ENCODE measurements around the gene DCLK1. TPM values are rescaled to one million over a fixed set of nuclear protein-coding genes. Genes with fewer than 3 reads are reported as not detected.

Gene DCLK1
- total RNA-seq, 1 donor from 2014 or later = 2.9 TPM

DNA sequence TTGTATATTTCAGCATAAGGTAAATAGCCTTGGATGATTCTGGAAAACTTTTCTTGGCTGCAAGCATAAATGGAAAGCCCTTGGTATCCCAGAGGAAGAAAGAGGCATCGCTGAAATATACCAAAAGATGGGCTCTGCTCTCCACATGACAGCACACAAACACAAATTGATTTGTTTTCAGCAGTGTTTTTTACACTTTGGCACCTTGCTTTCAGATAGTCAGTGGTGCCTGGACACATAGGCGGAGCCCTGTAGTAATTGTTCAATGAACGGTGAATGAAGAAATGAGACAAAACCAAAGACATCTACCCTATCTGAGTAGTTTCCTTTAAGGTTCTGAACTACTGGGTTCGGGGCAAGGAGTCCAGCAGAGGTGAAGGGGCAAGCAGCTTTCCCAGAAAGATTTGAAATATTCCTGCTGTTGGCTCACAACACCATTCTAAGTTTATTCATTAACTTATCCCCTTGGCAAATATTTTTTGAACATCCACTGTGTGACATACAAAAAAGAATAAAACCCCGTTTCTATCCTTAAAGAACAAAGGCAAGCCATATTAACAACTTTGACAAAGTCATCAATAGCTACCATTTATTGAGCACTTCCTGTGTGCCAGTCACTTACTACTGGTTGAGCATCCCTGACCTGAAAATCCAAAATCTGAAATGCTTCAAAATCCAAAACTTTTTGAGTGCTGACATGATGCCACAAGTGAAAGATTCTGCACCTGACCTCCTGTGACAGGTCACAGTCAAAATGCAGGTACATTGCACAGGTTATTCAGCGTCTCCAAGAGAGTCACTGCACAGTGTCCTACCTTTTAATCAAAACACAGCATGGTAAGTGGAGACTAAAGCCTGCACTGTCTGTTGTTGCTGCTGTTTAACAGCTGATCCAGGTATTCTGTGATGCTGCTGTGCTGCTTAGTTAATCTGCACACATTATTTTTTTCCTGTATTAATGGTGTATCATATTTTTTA, 238.1 kb downstream of the DCLK1 start:
- Histone ChIP-seq H3K36me3 (ENCODE audit: control insufficient read depth, insufficient read depth, low read length) (no peaks in the 10 kb centered on the region), H3K27me3 (ENCODE audit: control insufficient read depth, insufficient read depth, low read length) (no peaks in the 10 kb centered on the region), H3K4me3 (ENCODE audit: low read depth, low read length) (no peak overlapping the region)
- TF ChIP-seq, protein P1, sequence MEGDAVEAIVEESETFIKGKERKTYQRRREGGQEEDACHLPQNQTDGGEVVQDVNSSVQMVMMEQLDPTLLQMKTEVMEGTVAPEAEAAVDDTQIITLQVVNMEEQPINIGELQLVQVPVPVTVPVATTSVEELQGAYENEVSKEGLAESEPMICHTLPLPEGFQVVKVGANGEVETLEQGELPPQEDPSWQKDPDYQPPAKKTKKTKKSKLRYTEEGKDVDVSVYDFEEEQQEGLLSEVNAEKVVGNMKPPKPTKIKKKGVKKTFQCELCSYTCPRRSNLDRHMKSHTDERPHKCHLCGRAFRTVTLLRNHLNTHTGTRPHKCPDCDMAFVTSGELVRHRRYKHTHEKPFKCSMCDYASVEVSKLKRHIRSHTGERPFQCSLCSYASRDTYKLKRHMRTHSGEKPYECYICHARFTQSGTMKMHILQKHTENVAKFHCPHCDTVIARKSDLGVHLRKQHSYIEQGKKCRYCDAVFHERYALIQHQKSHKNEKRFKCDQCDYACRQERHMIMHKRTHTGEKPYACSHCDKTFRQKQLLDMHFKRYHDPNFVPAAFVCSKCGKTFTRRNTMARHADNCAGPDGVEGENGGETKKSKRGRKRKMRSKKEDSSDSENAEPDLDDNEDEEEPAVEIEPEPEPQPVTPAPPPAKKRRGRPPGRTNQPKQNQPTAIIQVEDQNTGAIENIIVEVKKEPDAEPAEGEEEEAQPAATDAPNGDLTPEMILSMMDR (IDR thresholded peaks at IDR 0.05; ENCODE audit: insufficient read depth, low read length, poor library complexity, severe bottlenecking) = no peak
- no peak for DNase-seq (ENCODE audit: low read depth)

DNA sequence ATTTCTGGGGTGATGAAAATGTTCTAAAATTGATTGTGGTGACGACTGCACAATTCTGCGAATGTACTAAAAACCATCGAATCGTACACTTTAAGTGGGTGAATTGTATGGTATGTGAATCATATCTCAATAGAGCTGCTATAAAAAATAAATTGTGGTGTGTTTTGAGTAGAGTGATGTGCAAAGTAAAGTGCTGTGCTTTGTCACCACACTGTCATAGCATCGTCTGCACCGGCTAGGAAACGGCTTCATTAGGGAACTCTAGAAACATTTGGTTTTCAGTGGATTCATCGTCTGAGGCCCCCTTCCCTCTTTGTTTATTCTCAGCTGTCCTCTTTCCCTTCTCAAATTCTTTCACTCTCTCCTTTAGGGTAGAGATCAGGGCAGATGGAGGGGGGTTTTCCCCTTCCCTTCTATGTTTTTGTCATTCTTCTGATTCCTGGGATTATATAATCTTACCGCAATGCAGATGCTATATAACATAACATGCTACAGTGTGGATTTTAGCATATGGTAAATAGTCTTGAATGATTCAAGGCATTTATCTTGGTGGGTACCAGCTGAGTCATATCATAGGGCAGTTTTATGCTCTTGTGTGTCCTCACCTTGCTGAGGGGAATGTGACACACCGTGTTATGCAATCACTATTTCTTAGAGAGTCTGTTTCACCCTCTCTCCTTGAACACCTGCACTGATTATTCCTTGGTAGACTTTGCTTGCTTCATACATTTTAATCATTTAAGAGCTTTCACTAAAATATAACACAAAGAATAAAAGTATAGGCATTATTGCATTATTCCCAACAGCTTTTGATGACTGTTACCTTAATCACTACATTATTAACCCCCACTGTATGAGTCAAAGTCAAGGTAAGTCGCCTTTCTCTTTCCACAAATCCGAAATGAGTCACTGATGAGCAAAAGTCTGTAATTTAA, 239.4 kb downstream of the DCLK1 start:
- peak; percentile 60 for DNase-seq (ENCODE audit: low read depth)
- Histone ChIP-seq H3K27me3 (ENCODE audit: control insufficient read depth, insufficient read depth, low read length) (no peaks in the 10 kb centered on the region), H3K36me3 (ENCODE audit: control insufficient read depth, insufficient read depth, low read length) (no peaks in the 10 kb centered on the region), H3K4me3 (ENCODE audit: low read depth, low read length) (no peak overlapping the region)
- TF ChIP-seq, protein P1 (IDR thresholded peaks at IDR 0.05; ENCODE audit: insufficient read depth, low read length, poor library complexity, severe bottlenecking) = no peak

DNA sequence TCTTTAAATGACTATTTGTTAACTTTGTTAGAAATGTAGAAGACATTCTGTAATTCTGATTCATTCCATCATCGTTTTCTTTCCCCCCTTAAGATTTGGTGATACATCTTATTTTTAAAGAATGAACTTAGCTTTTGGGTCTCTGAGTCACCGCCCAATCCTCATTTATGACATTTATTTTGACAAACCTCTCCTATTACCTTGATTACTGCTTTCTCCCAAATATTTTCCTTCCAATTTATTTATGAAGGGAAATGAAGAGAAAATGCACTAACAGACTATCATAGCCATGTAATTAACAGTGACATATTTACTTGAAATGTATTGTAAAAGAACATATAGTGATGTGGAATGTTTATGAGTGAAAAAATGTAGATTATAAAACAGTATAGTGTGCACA, 241.6 kb downstream of the DCLK1 start:
- H3K36me3 ChIP-seq (ENCODE audit: control insufficient read depth, insufficient read depth, low read length) = no peaks in the 10 kb centered on the region
- no peaks in the 10 kb centered on the region for H3K27me3 ChIP-seq (ENCODE audit: control insufficient read depth, insufficient read depth, low read length)
- no peak overlapping the region for H3K4me3 ChIP-seq (ENCODE audit: low read depth, low read length)
- no peak for DNase-seq (ENCODE audit: low read depth)
- TF ChIP-seq, protein P1 (IDR thresholded peaks at IDR 0.05; ENCODE audit: insufficient read depth, low read length, poor library complexity, severe bottlenecking) = no peak

DNA sequence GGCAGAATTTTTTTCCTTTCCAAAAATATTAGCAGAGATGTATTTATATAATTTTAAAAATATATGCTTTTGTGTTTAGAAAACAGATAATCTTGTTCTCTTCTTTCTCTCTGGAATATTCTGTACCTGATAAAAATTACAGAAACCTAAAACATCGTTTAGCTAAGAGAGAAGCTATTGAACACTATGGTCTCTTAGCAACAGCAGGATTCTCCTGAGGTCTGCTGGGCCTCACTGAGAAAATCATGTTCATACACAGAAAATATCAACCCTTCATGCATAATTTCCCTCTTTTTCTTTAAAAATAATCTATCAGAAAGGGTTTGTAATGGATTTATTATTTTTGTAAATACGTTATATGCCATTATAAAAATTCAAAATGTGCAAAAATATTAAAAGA, 242.2 kb downstream of the DCLK1 start:
- no peak for DNase-seq (ENCODE audit: low read depth)
- Histone ChIP-seq H3K36me3 (ENCODE audit: control insufficient read depth, insufficient read depth, low read length) (no peaks in the 10 kb centered on the region), H3K27me3 (ENCODE audit: control insufficient read depth, insufficient read depth, low read length) (no peaks in the 10 kb centered on the region), H3K4me3 (ENCODE audit: low read depth, low read length) (no peak overlapping the region)
- TF ChIP-seq, protein P1 (IDR thresholded peaks at IDR 0.05; ENCODE audit: insufficient read depth, low read length, poor library complexity, severe bottlenecking) = no peak

DNA sequence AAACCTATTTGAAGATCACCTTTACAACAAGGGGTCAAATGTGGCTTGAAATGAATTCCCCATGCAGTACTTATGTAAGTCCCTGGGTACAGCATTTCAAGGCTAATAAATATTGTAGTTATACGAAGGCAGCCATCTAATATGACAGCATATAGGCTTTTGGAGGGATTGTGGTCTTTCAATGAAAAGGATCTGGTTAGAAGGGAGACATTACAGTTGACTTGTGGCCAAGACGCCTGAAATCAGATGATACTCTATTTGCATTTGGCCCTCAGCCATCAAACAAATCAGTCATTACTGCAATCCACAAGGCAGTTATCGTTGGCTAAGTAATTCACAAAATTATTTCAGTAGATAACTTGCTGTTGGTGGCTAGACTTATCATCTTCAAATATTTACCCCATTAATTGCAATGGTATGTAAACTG, 242.7 kb downstream of the DCLK1 start:
- TF ChIP-seq, protein P1 (IDR thresholded peaks at IDR 0.05; ENCODE audit: insufficient read depth, low read length, poor library complexity, severe bottlenecking) = no peak
- no peak for DNase-seq (ENCODE audit: low read depth)

More for the DNA sequence above, 242.7 kb downstream of the DCLK1 start:
- H3K36me3 ChIP-seq (ENCODE audit: control insufficient read depth, insufficient read depth, low read length) = no peaks in the 10 kb centered on the region
- no peak overlapping the region for H3K4me3 ChIP-seq (ENCODE audit: low read depth, low read length)
- H3K27me3 ChIP-seq (ENCODE audit: control insufficient read depth, insufficient read depth, low read length) = no peaks in the 10 kb centered on the region
